HG03565 (cell line): ENCODE data around the gene SLC35B2.
A peak's percentile ranks its signal among the peaks of the same experiment; 100 is the strongest.

Experiments used
- ATAC-seq: cut with Tn5 transposase; IDR thresholded peaks from one replicate; pipeline ENCODE4 v1.9.1; 2021; ENCODE audit warnings: mild to moderate bottlenecking, moderate library complexity; ENCODE audit not compliant: unreplicated experiment

The SLC35B2 gene

GRCh38 chr6:44268095-44268628, 10.8 kb upstream of the SLC35B2 start:
- ATAC-seq, result no peak

- ATAC-seq, result no peak
Observed at GRCh38 chr6:44267252-44267651, 9.9 kb upstream of the SLC35B2 start.

- ATAC-seq, result no peak
Observed at GRCh38 chr6:44266347-44266746, 9.0 kb upstream of the SLC35B2 start.

- ATAC-seq, result no peak
Observed at GRCh38 chr6:44265722-44266233, 8.4 kb upstream of the SLC35B2 start.

DNA sequence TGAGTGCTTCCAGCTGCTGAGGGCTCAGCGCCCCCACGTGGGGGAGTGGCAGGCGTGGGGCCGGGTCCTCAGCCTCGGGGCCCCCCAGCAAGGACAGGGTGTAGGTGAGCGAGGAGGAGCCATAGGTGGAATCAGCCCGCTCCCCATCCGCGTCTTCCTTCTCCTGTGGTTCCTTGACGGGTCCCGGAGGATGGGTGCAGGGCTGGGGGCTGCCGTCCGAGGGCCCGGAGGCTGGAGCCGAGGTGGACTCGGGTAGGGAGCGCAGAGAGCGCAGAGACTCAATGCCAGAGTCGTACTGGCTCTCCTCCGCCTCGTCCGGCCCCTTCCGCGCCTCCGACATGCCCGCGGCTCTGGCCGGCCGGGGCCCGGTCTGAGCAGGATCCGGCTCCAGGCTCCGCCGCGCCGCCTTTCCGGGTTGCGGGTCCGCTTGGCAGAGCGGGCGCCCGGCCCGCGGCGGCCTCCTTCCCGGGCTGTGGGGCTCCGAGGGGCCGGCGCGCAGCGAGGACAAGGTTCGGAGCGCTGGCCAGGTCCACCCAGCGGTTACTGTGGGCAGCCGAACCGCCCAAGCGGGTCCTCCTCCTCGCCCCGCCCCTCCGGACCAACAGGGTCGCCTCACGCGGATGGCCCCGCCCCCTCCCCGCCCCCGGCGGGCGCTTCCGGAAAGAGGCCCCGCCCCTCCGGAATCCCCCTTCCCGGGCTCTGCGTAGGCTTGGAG, 7.8 kb upstream of the SLC35B2 start, which contains the start of gene NFKBIE:
Gene NFKBIE (minus strand): TSS at position 545 of the 715 bp plus-strand sequence. CDS start 205 bp downstream, at position 340.
- peak; percentile 24 for ATAC-seq

GRCh38 chr6:44264154-44265006, 7.1 kb upstream of the SLC35B2 start:
- peak; percentile 18 for ATAC-seq

GRCh38 chr6:44263354-44264100, 6.2 kb upstream of the SLC35B2 start:
- no peak for ATAC-seq

GRCh38 chr6:44262467-44263353, 5.4 kb upstream of the SLC35B2 start:
- no peak for ATAC-seq

GRCh38 chr6:44261581-44261980, 4.3 kb upstream of the SLC35B2 start:
- no peak for ATAC-seq

DNA sequence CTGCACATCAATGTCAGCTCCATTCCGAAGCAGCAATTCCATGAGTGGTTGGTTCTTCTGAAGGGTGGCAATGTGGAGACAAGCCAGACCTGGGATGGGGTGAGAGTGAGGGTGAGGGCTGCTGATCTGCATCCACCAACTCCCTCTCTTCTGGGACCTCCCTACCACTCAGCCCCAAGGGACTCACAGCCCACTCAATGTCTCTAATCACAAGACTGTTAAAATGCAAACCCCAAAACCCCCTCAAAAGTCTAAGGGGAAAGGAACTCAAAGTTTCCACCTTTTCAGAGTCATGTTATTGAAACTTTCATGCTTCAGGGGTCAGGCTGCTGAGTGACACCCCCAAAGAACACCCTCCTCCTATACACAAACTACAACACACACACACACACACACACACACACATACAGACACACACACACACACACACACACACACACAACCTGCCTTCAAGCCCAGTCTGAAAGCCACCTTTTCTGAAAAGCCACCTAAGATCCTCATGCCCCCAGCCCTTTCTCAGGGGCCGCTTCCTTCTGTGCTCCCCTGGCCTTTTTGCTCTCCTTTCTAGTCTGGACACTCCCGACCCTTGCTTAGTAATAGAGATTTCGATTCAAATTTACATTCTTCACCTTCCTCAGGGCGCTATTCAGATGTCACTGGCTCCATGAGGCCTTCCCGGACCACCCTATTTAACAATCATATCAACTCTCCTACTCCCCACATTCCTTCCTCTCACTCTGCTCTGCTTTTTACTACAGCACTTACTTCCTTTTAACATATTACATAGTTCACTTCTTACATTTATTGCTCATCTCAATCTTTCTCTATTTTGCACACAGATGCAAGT, 3.3 kb upstream of the SLC35B2 start:
- no peak for ATAC-seq

GRCh38 chr6:44260011-44260410, 2.7 kb upstream of the SLC35B2 start:
- no peak for ATAC-seq

- ATAC-seq, result no peak
Observed at GRCh38 chr6:44258921-44259320, 1.6 kb upstream of the SLC35B2 start.

DNA sequence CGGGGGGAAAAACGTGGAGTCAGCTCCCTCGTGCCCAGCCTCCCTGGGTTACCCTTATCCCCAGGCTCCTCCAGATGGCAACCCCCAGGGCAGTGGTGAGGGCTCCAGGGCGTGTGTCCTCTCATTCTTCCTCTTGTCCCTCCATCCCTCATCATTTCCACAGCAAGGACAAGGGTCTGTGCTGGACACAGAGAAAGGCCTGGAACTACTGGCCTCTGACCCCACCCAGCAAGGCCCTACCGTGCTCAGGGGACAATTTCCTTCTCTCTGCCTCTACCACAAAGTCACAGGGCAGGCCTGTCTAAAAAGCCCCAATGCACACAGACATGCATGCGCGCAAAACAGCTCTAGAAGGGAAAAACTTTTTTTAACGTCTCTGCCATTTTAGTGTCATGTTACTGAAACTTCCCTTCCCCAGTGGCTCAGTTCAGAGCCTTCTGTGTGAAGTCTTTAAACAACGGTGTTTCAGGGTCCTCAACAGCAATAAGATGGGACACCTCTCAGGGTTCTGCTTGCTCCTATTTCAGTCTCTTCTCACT, 1.1 kb upstream of the SLC35B2 start:
- no peak for ATAC-seq

DNA sequence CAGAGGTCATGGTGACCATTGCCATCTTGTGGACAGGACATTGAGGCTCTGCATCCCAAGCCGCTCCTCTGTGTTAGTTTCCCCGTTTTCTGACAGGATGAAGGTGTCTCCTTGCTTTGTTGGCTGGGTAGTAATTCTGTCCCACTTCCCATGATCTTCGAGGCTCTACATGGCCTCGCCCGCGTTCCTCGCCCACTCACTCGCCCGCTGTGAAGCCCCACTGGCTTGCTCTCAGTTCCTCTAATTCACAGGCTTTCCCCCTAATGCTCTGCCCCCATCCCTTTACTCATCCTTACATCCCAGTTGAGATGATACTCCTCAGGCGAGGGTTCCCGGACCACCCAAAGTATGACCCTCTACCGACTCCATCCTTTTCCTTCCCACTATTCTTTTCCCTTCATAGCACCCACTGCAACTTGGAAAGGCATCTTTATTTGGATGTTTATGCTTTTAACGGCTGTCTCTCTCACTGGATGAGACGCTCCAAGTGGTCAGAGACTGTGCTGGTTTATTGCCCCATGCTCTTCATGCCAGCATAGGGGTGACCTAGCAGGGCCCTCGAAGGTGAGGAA, 511 bp upstream of the SLC35B2 start:
- ATAC-seq, result peak; percentile 7

DNA sequence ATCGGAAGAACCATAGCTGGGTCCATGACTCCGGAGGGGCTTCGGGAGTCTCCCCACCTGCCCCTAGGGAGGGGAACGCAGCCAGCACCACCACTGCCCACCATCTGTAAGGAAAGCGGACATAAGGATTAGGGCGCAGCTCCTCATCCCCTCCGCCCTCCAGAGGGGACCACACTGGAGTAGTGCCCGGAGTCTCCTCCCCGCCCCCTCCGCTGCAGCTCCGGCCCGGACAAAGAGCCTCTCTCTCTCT, 628 bp downstream of the SLC35B2 start:
- ATAC-seq, result no peak

GRCh38 chr6:44255871-44256774, 1.2 kb downstream of the SLC35B2 start:
- no peak for ATAC-seq

DNA sequence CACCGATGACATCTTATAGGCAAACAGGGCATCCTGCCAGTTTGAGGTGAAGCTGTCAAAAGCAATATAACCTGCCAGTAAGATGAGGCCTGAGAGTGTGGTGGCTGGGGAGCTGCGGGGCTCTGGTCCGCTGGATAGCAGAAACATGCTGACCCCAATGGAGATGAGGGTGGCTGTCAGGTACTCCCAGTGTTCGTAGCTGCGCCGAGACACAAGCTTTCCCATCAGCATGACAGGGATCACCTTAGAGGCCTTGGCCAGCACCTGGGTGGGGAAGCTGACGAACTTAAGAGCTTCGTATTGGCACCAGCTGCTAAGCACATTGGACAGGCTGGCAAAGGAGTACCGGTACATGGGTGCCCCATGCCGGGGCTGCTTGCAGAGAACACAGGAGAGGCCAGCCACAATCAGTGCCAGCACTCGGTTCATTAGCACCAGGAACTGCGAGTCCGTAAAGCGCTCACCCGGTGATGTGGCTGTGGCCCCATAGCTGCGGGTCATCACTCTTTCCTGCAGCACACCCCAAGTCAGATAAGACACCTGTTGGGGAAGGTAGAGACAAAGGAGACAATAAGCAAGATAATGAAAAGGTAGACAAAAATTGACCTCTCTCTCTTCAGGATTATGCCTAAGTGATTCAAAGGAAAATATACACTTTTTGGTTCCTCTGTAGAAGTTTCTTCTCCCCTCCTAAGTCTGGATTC, 2.1 kb downstream of the SLC35B2 start:
- ATAC-seq, result no peak
